Kidney epithelial cell (primary cell): ENCODE data around the gene CCDC73. TPM values are rescaled to one million over a fixed set of nuclear protein-coding genes. Genes with fewer than 3 reads are reported as not detected.

Source experiments
- DNase-seq: peaks from one replicate; pipeline ENCODE4 v3.0.0-alpha.2; 2010; ENCODE audit warnings: low read depth
- H3K27me3 ChIP-seq: 2 replicates; pipeline ENCODE4 v1.6.0; 2011; ENCODE audit warnings: low read length; ENCODE audit not compliant: control insufficient read depth, insufficient read depth
- H3K36me3 ChIP-seq: 2 replicates; pipeline ENCODE4 v1.5.1; 2011; ENCODE audit warnings: low read length; ENCODE audit not compliant: control insufficient read depth, insufficient read depth
- H3K4me3 ChIP-seq: 2 replicates; pipeline ENCODE4 v1.5.1; 2011; ENCODE audit warnings: low read depth, mild to moderate bottlenecking, control low read depth, low read length
- total RNA-seq: library from RNA; depleted of rRNA; stranded (reverse); fragments of >200 nt; gene quantifications from 2 replicates; pipeline ENCODE4 v1.2.3, GENCODE V29; 2015
- TF ChIP-seq, protein P1 (sequence below): IDR thresholded peaks from 2 replicates; pipeline ENCODE4 v1.5.1; 2011; ENCODE audit warnings: mild to moderate bottlenecking, moderate library complexity, low read length, control low read depth, inconsistent platforms; ENCODE audit not compliant: insufficient read depth, poor library complexity, severe bottlenecking

Gene CCDC73
- total RNA-seq, 1 donor from 2014 or later, result not detected

GRCh38 chr11:32698579-32698978 is 95.9 kb downstream of the CCDC73 start:
- no peaks in the 10 kb centered on the region for H3K27me3 ChIP-seq
- H3K36me3 ChIP-seq, result no peaks in the 10 kb centered on the region
- DNase-seq, result no peak
- TF ChIP-seq, protein P1, sequence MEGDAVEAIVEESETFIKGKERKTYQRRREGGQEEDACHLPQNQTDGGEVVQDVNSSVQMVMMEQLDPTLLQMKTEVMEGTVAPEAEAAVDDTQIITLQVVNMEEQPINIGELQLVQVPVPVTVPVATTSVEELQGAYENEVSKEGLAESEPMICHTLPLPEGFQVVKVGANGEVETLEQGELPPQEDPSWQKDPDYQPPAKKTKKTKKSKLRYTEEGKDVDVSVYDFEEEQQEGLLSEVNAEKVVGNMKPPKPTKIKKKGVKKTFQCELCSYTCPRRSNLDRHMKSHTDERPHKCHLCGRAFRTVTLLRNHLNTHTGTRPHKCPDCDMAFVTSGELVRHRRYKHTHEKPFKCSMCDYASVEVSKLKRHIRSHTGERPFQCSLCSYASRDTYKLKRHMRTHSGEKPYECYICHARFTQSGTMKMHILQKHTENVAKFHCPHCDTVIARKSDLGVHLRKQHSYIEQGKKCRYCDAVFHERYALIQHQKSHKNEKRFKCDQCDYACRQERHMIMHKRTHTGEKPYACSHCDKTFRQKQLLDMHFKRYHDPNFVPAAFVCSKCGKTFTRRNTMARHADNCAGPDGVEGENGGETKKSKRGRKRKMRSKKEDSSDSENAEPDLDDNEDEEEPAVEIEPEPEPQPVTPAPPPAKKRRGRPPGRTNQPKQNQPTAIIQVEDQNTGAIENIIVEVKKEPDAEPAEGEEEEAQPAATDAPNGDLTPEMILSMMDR, result no peak
- no peak overlapping the region for H3K4me3 ChIP-seq

- Histone ChIP-seq H3K27me3 (no peaks in the 10 kb centered on the region), H3K36me3 (no peaks in the 10 kb centered on the region), H3K4me3 (no peak overlapping the region)
- no peak for DNase-seq
- TF ChIP-seq, protein P1, result no peak
Measured at GRCh38 chr11:32671051-32671450, 123.4 kb downstream of the CCDC73 start.

- Histone ChIP-seq H3K4me3 (no peak overlapping the region), H3K36me3 (no peaks in the 10 kb centered on the region), H3K27me3 (no peaks in the 10 kb centered on the region)
- DNase-seq, result no peak
- TF ChIP-seq, protein P1, result no peak
Measured at GRCh38 chr11:32659672-32660071, 134.8 kb downstream of the CCDC73 start.

DNA sequence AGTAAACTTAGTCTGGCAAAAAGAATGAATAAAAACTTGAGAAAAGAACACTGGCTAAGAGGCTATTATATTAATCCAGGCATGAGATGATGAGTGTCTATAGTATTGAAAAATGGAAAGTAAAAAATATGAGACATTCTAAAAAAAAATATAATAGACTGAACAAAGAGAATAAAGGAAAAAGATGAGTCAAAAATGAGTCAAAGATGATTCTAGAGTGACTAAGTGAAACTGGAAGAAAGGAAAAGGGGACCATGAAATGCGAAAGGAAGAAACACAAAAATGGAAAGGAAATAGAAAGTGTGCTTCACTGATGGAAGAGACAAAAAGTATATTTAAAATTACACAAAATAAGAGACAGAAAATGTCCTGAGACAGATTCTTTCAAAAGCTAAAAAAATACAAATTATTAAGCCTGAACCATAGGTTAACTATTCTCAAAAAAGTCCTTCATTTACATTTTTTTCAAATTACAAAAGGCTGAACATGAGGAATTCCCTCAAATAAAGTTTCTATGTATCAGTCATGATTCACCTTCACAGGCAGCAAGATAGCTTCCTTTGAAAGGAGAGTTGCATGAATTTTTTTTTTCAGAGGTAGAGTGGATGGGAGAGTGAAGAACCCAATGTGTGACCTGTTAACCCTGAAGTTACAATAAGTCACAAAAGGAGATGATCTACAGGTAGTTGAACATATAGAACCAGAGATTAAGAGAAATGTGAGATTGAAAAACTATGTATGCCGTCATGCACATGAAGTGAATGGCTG is 135.6 kb downstream of the CCDC73 start:
- H3K27me3 ChIP-seq, result no peaks in the 10 kb centered on the region
- no peak overlapping the region for H3K4me3 ChIP-seq
- no peak for DNase-seq
- TF ChIP-seq, protein P1, result no peak
- no peaks in the 10 kb centered on the region for H3K36me3 ChIP-seq

DNA sequence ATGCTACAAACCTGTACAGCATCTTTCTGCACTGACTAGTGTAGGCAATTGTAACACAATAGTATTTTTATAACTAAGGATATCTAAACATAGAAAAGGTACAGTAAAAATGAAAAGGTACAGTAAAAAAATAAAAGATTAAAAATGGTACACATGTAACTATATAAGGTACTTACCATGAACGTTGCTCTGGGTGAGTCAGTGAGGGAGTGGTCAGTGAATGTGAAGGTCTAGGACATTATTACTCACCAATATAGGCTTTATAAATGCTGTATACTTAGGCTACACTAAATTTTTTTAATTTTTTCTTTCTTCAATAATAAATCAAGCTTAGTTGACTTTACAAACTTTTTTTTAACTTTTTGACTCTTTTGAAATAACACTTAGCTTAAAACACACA is 150.9 kb downstream of the CCDC73 start:
- peak; percentile 9 for DNase-seq
- Histone ChIP-seq H3K27me3 (no peaks in the 10 kb centered on the region), H3K4me3 (no peak overlapping the region), H3K36me3 (no peaks in the 10 kb centered on the region)
- TF ChIP-seq, protein P1, result no peak

DNA sequence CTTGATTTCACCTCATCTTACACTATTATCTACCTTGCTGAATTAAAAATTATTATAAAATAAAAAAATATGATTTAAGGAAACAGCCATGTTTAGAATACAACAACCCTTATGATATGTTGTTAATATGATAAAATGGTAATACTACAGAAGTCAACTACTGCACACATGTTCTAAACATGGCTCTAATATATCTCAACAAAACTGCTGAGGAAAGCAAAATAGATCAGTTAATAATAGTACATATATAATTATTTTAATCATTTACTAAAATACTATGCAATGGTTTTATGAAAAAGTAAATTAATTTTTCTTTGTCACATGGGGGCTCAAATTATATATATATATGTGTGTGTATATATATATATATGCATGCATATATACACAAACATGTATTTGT is 153.1 kb downstream of the CCDC73 start:
- no peaks in the 10 kb centered on the region for H3K36me3 ChIP-seq
- no peaks in the 10 kb centered on the region for H3K27me3 ChIP-seq
- TF ChIP-seq, protein P1, result no peak
- no peak for DNase-seq
- H3K4me3 ChIP-seq, result no peak overlapping the region
